Measurements from ENCODE around the gene ABCA10.

Gene ABCA10

GRCh38 chr17:69220098-69220497 lies 8.5 kb downstream of the ABCA10 start:
- Histone ChIP-seq H3K4me3 (ENCODE audit: low read depth, low read length) (no peak overlapping the region), H3K36me3 (ENCODE audit: control insufficient read depth in 2 of 2, insufficient read depth in 1 of 2, low read length in 2 of 2) (no peaks in the 10 kb centered on the region), H3K27ac (ENCODE audit: extremely low read depth, low read depth, low read length) (no peak overlapping the region), H3K9me3 (ENCODE audit: control insufficient read depth, insufficient read depth, low read depth, low read length) (no peaks in the 10 kb centered on the region), H3K4me1 (ENCODE audit: control insufficient read depth, insufficient read depth, low read length) (peaks cover 2% of the 10 kb centered on the region; the same call in 1 of the 2 replicates)
- CTCF ChIA-PET: interaction anchor here (0.6 to 1.0 kb wide), 2 partner anchors 431 to 443 kb away, joined by 4 to 5 read pairs; no protein-coding TSS in a partner anchor
- POLR2A ChIA-PET: no interaction called here
- TF ChIP-seq SALL2 (tag by site-specific recombination; IDR thresholded peaks at IDR 0.05; ENCODE audit: borderline replicate concordance): no peak

DNA sequence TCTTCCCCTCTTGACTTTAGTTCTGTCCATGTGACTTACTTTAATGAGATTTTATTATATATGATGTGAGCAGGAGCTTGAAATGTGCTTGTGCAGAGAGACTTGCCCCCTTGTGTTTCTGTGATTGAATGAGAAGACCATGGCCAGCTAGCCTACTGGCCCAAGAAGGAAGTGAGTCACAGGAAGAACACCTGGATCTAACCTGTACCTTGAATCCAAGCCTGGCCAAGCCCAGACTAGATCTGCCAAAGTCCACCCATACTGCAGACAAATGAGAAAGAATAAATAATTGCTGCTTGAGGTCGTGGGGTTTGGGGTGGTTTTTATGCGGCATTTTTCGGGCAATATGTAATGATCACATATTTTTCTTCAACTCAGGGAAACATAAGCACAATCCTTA lies 9.6 kb downstream of the ABCA10 start:
- TF ChIP-seq ZNF624 (tag by site-specific recombination; IDR thresholded peaks at IDR 0.05): no peak
- TF ChIP-seq ZNF292 (tag by site-specific recombination; IDR thresholded peaks at IDR 0.05; ENCODE audit: borderline replicate concordance, low read depth): no peak
- no peak for TF ChIP-seq SCRT2 (tag by site-specific recombination; IDR thresholded peaks at IDR 0.05)
- no peak for TF ChIP-seq ZNF114 (tag by site-specific recombination; IDR thresholded peaks at IDR 0.05)
- no peak for TF ChIP-seq ZNF658 (tag by site-specific recombination; IDR thresholded peaks at IDR 0.05)
- TF ChIP-seq ZNF138 (tag by site-specific recombination; IDR thresholded peaks at IDR 0.05; ENCODE audit: borderline replicate concordance): no peak
- TF ChIP-seq ZNF785 (tag by site-specific recombination; IDR thresholded peaks at IDR 0.05): no peak
- TF ChIP-seq HOXD13 (CRISPR knock-in tag; IDR thresholded peaks at IDR 0.05; ENCODE audit: borderline replicate concordance): no peak
- no peak for TF ChIP-seq ATF2 (tag by site-specific recombination; IDR thresholded peaks at IDR 0.05; ENCODE audit: low read depth)
- no peak for TF ChIP-seq ZNF558 (tag by site-specific recombination; IDR thresholded peaks at IDR 0.05)
- TF ChIP-seq, protein P1, sequence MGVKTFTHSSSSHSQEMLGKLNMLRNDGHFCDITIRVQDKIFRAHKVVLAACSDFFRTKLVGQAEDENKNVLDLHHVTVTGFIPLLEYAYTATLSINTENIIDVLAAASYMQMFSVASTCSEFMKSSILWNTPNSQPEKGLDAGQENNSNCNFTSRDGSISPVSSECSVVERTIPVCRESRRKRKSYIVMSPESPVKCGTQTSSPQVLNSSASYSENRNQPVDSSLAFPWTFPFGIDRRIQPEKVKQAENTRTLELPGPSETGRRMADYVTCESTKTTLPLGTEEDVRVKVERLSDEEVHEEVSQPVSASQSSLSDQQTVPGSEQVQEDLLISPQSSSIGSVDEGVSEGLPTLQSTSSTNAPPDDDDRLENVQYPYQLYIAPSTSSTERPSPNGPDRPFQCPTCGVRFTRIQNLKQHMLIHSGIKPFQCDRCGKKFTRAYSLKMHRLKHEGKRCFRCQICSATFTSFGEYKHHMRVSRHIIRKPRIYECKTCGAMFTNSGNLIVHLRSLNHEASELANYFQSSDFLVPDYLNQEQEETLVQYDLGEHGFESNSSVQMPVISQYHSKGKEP (tag by site-specific recombination; IDR thresholded peaks at IDR 0.05): no peak
- TF ChIP-seq ZNF623 (tag by site-specific recombination; IDR thresholded peaks at IDR 0.05): no peak
- no peak for TF ChIP-seq KLF9 (tag by site-specific recombination; IDR thresholded peaks at IDR 0.05; ENCODE audit: low read depth)
- TF ChIP-seq WT1 (tag by site-specific recombination; IDR thresholded peaks at IDR 0.05): no peak
- no peak for TF ChIP-seq ZNF221 (tag by site-specific recombination; IDR thresholded peaks at IDR 0.05; ENCODE audit: borderline replicate concordance)
- TF ChIP-seq ZNF561 (tag by site-specific recombination; IDR thresholded peaks at IDR 0.05; ENCODE audit: borderline replicate concordance): no peak
- no peak for TF ChIP-seq KLF7 (tag by site-specific recombination; IDR thresholded peaks at IDR 0.05; ENCODE audit: borderline replicate concordance)
- no peak for TF ChIP-seq ZNF302 (tag by site-specific recombination; IDR thresholded peaks at IDR 0.05; ENCODE audit: low read depth)
- TF ChIP-seq ZNF555 (tag by site-specific recombination; conservative IDR thresholded peaks at IDR 0.05): no peak
- ChIA-PET POLR2A (no interaction called here), CTCF (no interaction called here)

More for the DNA sequence above, 9.6 kb downstream of the ABCA10 start:
- Histone ChIP-seq H3K27ac (ENCODE audit: extremely low read depth, low read depth, low read length) (no peak overlapping the region), H3K4me1 (ENCODE audit: control insufficient read depth, insufficient read depth, low read length) (peaks cover 2% of the 10 kb centered on the region; the same call in 1 of the 2 replicates), H3K4me3 (ENCODE audit: low read depth, low read length) (no peak overlapping the region), H3K36me3 (ENCODE audit: control insufficient read depth in 2 of 2, insufficient read depth in 1 of 2, low read length in 2 of 2) (no peaks in the 10 kb centered on the region), H3K9me3 (ENCODE audit: control insufficient read depth, insufficient read depth, low read depth, low read length) (no peaks in the 10 kb centered on the region)
